Measurements from ENCODE around the gene GOLGA3.
A peak's percentile ranks its signal among the peaks of the same experiment; 100 is the strongest.

Gene GOLGA3

GRCh38 chr12:132741620-132742019 lies 87.0 kb downstream of the GOLGA3 start:
- DNase-seq, result no peak

GRCh38 chr12:132740652-132741051 lies 88.0 kb downstream of the GOLGA3 start:
- DNase-seq, result no peak

GRCh38 chr12:132740313-132740646 lies 88.4 kb downstream of the GOLGA3 start:
- DNase-seq, result no peak

GRCh38 chr12:132739600-132740312 lies 88.9 kb downstream of the GOLGA3 start:
- no peak for DNase-seq

- no peak for DNase-seq
Observed at GRCh38 chr12:132736913-132737312, 91.8 kb downstream of the GOLGA3 start.

GRCh38 chr12:132736378-132736777 lies 92.3 kb downstream of the GOLGA3 start:
- DNase-seq, result no peak

- DNase-seq, result no peak
Observed at GRCh38 chr12:132735496-132735895, 93.2 kb downstream of the GOLGA3 start.

GRCh38 chr12:132734206-132734605 lies 94.5 kb downstream of the GOLGA3 start:
- DNase-seq, result no peak

- no peak for DNase-seq
Observed at GRCh38 chr12:132731574-132731973, 97.1 kb downstream of the GOLGA3 start.

- no peak for DNase-seq
Observed at GRCh38 chr12:132730353-132730752, 98.3 kb downstream of the GOLGA3 start.

- peak; percentile 53 to 64 for DNase-seq
Observed at GRCh38 chr12:132729541-132730320, 98.9 kb downstream of the GOLGA3 start.

GRCh38 chr12:132728502-132728901 lies 100.2 kb downstream of the GOLGA3 start:
- no peak for DNase-seq

GRCh38 chr12:132727091-132727794 lies 101.4 kb downstream of the GOLGA3 start:
- DNase-seq, result no peak

- DNase-seq, result no peak
Observed at GRCh38 chr12:132726386-132726785, 102.3 kb downstream of the GOLGA3 start.

GRCh38 chr12:132724506-132725241 lies 104.0 kb downstream of the GOLGA3 start:
- DNase-seq, result peak; percentile 75 to 86

- DNase-seq, result no peak
Observed at GRCh38 chr12:132723764-132724140, 104.9 kb downstream of the GOLGA3 start.

- no peak for DNase-seq
Observed at GRCh38 chr12:132723015-132723763, 105.5 kb downstream of the GOLGA3 start.

GRCh38 chr12:132720606-132721345 lies 107.9 kb downstream of the GOLGA3 start:
- DNase-seq, result no peak

GRCh38 chr12:132719954-132720324 lies 108.7 kb downstream of the GOLGA3 start:
- DNase-seq, result no peak

GRCh38 chr12:132719141-132719953 lies 109.3 kb downstream of the GOLGA3 start:
- no peak for DNase-seq
